Cardiac muscle cell (in vitro differentiated cells and primary cell): ENCODE data around the gene COL4A5. TPM values are rescaled to one million over a fixed set of nuclear protein-coding genes. Genes with fewer than 3 reads are reported as not detected.

ENCODE experiments used
- DNase-seq, 2 donors: peaks; one replicate each; pipeline versions ENCODE4 v3.0.0 to v3.0.0-alpha.2; 2010 to 2017; ENCODE audit warnings: low read depth in 1 of 2, low spot score in 1 of 2
- H3K27ac ChIP-seq: fragments of 200-600 bp; sonication (generic); 2 replicates; pipeline ENCODE4 v1.5.1; 2016
- H3K27me3 ChIP-seq: fragments of 200-600 bp; sonication (generic); 2 replicates; pipeline ENCODE4 v1.6.0; 2016; ENCODE audit warnings: control low read depth
- H3K36me3 ChIP-seq: fragments of 200-600 bp; sonication (generic); 2 replicates; pipeline ENCODE4 v1.5.1; 2016; ENCODE audit warnings: control low read depth
- H3K4me1 ChIP-seq: fragments of 200-600 bp; sonication (generic); 2 replicates; pipeline ENCODE4 v1.8.1; 2017; ENCODE audit warnings: low read depth, mild to moderate bottlenecking, mixed run types
- H3K4me3 ChIP-seq: fragments of 200-600 bp; sonication (generic); 2 replicates; pipeline ENCODE4 v1.5.1; 2016; ENCODE audit warnings: mild to moderate bottlenecking
- H3K9me3 ChIP-seq: fragments of 200-600 bp; sonication (generic); 2 replicates; pipeline ENCODE4 v1.5.1; 2017; ENCODE audit warnings: low read depth, mild to moderate bottlenecking, control low read depth
- polyA plus RNA-seq: library from polyadenylated mRNA; unstranded; fragments of >200 nt; fragmentation: Nextera tagmentation; extraction: Ambion mirVana; gene quantifications from 2 replicates; pipeline ENCODE4 v1.2.1, GENCODE V29; 2016
- total RNA-seq: library from RNA; depleted of rRNA; stranded (reverse); fragments of >200 nt; gene quantifications from 2 replicates; pipeline ENCODE4 v1.2.3, GENCODE V29; 2016
- TF ChIP-seq, protein P1 (sequence below): IDR thresholded peaks from 2 replicates; pipeline ENCODE4 v1.5.1; 2012; ENCODE audit warnings: low read depth, mild to moderate bottlenecking, low read length

The COL4A5 gene
- total and polyA plus RNA-seq, 2 experiments from 2014 or later: 98.0 to 299 TPM

DNA sequence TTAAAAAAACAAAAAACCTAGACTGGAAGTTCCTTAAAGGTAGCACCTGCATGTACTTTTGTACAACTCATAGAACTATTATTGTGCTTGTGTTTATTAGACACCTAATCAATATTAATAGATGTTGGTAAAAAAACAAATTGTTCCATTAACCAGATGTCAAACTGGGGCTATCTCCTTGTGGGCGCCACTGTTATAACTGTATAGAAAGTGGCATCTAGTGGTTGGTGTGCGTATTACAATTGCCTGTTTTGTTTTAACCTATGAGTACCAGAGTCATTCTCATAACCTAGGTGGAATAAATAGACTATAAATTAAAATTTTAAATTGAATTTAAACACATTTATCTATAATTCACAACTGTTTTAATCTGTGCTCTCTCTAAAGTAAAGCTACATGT is 97.4 kb downstream of the COL4A5 start:
- H3K4me1 ChIP-seq: peaks cover 9% of the 10 kb centered on the region
- DNase-seq: peak; percentile 61
- H3K4me3 ChIP-seq: no peak overlapping the region
- no peaks in the 10 kb centered on the region for H3K27me3 ChIP-seq
- no peaks in the 10 kb centered on the region for H3K9me3 ChIP-seq
- peaks cover 15% of the 10 kb centered on the region for H3K36me3 ChIP-seq
- TF ChIP-seq, protein P1, sequence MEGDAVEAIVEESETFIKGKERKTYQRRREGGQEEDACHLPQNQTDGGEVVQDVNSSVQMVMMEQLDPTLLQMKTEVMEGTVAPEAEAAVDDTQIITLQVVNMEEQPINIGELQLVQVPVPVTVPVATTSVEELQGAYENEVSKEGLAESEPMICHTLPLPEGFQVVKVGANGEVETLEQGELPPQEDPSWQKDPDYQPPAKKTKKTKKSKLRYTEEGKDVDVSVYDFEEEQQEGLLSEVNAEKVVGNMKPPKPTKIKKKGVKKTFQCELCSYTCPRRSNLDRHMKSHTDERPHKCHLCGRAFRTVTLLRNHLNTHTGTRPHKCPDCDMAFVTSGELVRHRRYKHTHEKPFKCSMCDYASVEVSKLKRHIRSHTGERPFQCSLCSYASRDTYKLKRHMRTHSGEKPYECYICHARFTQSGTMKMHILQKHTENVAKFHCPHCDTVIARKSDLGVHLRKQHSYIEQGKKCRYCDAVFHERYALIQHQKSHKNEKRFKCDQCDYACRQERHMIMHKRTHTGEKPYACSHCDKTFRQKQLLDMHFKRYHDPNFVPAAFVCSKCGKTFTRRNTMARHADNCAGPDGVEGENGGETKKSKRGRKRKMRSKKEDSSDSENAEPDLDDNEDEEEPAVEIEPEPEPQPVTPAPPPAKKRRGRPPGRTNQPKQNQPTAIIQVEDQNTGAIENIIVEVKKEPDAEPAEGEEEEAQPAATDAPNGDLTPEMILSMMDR: peak; percentile 59
- no peak overlapping the region for H3K27ac ChIP-seq

DNA sequence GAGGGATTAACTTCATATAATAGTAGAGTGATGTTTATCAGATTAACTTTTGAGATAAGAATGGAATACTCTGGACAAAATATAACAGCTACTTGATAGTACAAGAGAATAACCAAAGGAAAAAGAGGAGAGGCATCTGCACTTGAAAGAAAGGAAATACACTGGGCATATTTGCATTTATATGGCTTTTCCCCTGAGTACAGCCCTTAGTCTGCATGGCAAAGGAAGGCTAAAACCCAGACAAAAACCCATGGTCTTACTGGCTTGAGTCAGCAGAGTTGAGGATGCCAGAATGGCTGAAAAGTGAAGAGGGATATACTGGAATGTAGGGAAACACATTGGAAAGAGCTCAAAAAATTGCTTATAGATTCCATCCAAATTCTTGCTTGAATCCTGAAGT is 101.6 kb downstream of the COL4A5 start:
- Histone ChIP-seq H3K4me3 (no peak overlapping the region), H3K36me3 (peaks cover 15% of the 10 kb centered on the region), H3K27me3 (no peaks in the 10 kb centered on the region), H3K9me3 (no peaks in the 10 kb centered on the region), H3K27ac (no peak overlapping the region), H3K4me1 (peaks cover 9% of the 10 kb centered on the region)
- DNase-seq: no peak
- TF ChIP-seq, protein P1: no peak

DNA sequence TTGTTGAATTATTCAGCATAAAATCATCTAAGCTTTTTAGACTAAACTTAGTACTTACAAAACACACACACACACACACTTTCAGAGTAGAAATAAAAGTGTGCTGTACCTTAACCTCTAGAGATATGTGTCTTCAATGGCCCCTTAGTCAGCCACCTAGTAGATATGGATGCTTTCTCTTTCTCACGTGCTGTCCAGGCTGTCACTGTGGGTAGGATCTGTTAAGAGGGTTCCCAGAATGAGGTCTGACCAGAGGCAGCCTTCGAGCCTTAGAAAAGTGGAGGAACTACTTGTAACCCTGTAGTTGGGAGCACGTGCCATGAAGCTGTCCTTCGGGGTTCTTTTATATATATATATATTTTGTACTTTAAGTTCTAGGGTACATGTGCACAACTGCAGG is 117.9 kb downstream of the COL4A5 start:
- TF ChIP-seq, protein P1: no peak
- Histone ChIP-seq H3K27ac (no peak overlapping the region), H3K36me3 (no peaks in the 10 kb centered on the region), H3K27me3 (no peaks in the 10 kb centered on the region), H3K9me3 (no peaks in the 10 kb centered on the region), H3K4me1 (no peaks in the 10 kb centered on the region), H3K4me3 (no peak overlapping the region)
- DNase-seq: no peak

DNA sequence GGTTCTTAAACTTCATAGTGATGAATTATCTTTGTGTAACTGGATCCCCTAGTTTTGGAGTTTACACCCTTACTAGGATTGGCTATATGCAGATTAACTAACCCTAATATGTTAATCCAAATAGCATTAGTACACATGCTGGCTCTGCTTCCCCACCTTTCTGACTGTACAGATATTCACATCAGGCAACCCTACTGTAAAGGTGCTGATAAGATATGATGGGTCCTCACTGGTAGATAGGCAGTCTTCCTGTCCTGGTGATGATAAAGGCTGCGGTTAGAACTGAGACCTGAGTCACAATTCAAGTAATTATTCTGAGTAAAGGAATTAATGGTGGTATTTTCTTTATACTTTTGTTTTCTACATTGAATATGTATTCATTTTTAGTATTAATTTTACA is 118.6 kb downstream of the COL4A5 start:
- TF ChIP-seq, protein P1: no peak
- no peak overlapping the region for H3K27ac ChIP-seq
- no peaks in the 10 kb centered on the region for H3K9me3 ChIP-seq
- H3K27me3 ChIP-seq: no peaks in the 10 kb centered on the region
- DNase-seq: no peak
- H3K4me1 ChIP-seq: no peaks in the 10 kb centered on the region
- no peaks in the 10 kb centered on the region for H3K36me3 ChIP-seq
- H3K4me3 ChIP-seq: no peak overlapping the region

DNA sequence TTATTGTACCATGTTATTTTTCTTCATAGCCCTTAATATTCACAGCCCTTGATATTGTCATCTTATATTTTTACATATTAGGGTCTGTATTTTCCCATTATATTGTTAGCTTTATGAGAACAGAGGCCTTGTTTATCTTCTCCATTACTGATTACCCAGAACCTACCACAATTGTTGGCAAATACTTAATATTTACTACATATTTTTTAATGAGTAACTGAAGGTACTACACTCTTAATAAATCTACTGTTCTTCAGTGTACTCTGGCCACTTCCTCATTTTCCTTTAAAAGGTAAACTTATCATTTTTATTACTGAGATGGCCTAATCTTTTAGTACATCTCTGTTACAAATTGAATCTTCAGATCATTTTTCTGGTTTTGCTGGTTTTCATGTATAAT is 133.5 kb downstream of the COL4A5 start:
- H3K27me3 ChIP-seq: no peaks in the 10 kb centered on the region
- H3K4me3 ChIP-seq: no peak overlapping the region
- no peak overlapping the region for H3K27ac ChIP-seq
- H3K4me1 ChIP-seq: no peaks in the 10 kb centered on the region
- H3K36me3 ChIP-seq: peaks cover 28% of the 10 kb centered on the region
- no peaks in the 10 kb centered on the region for H3K9me3 ChIP-seq
- no peak for DNase-seq
- TF ChIP-seq, protein P1: no peak

DNA sequence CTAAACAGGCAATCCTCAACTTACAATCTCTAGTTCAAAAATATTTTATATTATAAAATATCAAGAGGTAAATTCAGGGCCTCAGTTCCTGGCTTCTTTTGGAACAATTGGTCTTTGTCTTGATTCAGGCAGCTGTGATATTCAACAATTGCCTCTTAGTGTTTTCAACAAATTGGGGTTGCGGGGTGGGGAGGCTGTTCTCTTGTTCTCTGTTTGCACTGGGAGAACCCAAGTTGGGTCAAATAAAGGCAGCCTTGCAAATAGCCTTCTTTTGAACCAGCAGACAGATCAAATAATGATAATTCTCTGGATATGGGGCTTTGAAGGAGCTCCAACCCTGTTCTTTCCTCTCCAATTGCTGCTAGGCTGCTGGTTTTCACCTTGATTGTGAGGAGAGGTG is 142.5 kb downstream of the COL4A5 start:
- no peak overlapping the region for H3K4me3 ChIP-seq
- H3K27me3 ChIP-seq: no peaks in the 10 kb centered on the region
- no peaks in the 10 kb centered on the region for H3K4me1 ChIP-seq
- H3K27ac ChIP-seq: no peak overlapping the region
- TF ChIP-seq, protein P1: no peak
- H3K36me3 ChIP-seq: peaks cover 44% of the 10 kb centered on the region
- DNase-seq: no peak
- H3K9me3 ChIP-seq: no peaks in the 10 kb centered on the region
